ENCODE data around the gene SLC22A6.

GRCh38 chr11:63032457-63032856 is 47.7 kb upstream of the SLC22A6 start:
- no peak for TF ChIP-seq CTCF (IDR thresholded peaks at IDR 0.05; ENCODE audit: low read length)
- no peak for TF ChIP-seq EZH2 (optimal IDR thresholded peaks at IDR 0.05; ENCODE audit: low read depth, low read length)

Data from MM.1S (cell line).